GM18870 (cell line): ENCODE data around the gene MAPT.
"Not testable (repeated sequence)": the region's sequence is repeated elsewhere in the genome, so short reads cannot be mapped to it uniquely, and the experiment has no call there.

ENCODE experiments used
- ATAC-seq: cut with Tn5 transposase; IDR thresholded peaks from one replicate; pipeline ENCODE4 v1.9.1; 2021; ENCODE audit warnings: moderate library complexity; ENCODE audit not compliant: unreplicated experiment

MAPT gene

DNA sequence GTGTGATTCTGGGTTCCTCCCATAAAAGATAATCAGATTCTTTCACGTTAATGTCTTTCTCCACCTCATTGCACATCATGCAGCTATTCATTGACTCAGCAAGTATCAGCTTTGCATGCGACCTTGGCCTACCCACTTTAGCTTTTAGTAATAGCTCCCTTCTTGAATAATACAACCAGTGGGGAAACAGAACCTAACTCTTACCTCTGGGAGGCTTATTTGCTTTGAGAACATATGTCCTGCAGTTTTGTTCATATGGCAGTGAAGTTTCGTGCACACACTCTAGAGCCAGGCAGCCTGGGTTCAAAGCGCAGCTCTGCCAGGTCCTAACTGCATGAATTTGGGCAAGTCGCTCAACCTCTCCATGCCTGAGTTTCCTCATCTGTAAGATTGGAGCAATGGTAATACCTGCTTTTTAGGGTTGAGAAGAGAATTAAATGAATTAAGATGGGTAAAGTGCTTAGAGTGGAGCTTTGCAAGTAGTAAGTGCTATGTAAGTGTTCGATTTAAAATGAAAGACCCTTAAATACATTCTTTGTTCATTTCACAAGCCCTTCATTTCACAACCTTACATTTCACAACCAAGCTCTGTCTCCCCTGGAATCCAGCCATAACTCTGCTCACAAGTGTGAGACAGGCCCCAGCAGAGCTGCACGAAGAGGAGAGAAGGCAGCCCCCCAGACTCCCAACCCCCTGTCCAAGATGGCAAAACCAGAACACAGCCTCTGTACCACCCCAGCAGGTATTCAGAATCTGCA lies 29.3 kb downstream of the MAPT start:
- no peak for ATAC-seq

DNA sequence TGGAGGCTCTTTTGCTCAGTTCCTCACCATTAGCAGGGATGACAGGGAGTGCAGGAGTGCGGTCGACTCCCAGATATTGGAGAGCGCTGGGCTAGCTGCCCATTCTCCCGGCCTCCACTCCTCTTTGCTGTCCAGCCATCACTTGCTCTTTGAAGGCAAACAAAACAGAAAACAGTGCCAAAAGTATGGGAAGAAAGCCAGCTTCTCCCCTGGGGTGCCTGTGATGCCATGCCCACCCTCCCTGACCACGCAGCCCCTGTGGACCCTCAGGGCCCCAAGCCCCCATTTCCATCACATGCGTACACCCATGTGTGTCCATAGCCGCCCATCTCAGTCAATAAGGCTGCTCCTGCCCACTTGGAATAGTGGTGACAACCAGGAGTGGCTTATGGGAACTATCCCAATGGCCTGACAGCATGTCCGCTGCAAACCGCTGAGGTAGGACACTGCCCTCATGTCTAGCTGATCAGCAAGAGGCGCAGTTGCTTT lies 30.0 kb downstream of the MAPT start:
- ATAC-seq: no peak

GRCh38 chr17:45925311-45925710 lies 31.0 kb downstream of the MAPT start:
- ATAC-seq: no peak

DNA sequence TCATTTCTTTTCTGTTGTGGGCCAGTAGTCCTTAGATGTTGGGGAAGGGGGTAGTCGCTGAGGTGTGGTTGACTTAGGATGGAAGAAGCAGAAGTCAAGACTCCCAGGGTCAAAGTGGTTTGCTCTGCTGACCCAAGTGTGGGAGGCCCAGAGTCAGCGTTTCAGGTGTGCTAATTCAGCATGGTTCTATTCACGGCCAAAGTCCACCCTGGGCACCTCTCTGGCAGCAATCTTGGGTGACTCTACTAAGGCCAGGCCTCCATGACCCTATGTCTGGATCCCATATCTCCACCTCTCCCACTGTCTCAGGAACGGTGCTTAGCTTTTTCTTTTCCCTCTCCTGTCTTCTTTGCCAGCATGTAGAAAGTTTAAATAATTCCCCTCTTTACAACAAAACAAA lies 32.9 kb downstream of the MAPT start:
- ATAC-seq: no peak

GRCh38 chr17:45929344-45929743 lies 35.0 kb downstream of the MAPT start:
- ATAC-seq: no peak

GRCh38 chr17:45930420-45930951 lies 36.1 kb downstream of the MAPT start:
- ATAC-seq: no peak

DNA sequence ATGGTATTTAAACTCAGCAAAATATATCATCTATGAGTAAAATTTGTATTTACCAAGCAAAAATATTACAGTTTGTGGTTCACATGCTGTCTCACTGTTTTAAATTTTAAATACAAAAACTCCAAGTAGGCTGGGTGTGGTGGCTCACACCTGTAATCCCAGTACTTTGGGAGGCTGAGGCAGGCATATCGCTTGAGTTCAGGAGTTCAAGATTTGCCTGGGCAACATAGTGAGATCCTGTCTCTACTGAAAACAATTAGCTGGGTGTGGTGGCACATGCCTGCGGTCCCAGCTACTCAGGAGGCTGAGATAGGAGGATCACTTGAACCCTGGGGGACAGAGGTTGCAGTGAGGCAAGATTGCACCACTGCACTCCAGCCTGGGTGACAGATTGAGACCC lies 37.3 kb downstream of the MAPT start:
- no peak for ATAC-seq

DNA sequence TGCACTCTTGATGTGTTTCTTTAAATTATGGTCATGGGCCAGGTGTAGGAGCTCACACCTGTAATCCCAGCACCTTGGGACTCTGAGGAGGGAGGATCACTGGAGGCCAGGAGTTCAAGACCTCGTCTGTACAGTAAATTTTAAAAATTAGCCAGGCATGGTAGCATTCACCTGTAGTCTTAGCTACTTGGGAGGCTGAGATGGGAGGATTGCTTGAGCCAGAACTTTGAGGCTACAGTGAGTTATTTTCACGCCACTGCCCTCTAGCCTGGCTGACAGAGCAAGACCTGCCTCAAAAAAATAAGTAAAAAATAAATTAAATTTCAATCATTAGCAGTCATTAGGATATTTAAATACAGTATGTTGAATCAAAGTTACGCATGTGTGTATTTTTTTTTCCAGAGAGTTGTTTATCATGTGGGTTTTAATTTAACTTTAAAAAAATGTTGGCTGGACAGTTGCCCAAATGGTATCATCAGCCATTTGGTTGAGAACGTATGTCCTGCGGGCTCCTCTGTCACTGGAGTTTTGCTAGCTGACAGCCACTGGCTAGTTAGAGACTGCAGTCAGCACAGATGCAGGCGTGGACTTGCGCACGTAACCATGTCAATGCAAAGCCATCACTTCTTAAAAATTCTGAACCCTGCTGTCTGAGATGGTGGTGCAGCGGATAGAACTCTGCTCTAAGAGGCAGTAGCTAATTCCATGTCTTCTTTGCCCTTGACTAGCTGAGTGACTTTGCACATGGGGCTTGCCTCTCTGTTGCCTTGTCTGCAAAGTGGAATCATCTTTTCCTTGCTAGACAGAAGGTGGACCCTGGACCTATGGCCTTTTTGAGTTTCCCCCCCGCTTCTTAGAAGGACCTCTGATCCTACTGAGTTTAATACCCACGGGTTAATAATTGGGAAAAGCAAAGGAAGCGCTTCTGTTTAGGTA lies 40.0 kb downstream of the MAPT start:
- no peak for ATAC-seq

GRCh38 chr17:45935197-45935709 lies 40.9 kb downstream of the MAPT start:
- no peak for ATAC-seq

DNA sequence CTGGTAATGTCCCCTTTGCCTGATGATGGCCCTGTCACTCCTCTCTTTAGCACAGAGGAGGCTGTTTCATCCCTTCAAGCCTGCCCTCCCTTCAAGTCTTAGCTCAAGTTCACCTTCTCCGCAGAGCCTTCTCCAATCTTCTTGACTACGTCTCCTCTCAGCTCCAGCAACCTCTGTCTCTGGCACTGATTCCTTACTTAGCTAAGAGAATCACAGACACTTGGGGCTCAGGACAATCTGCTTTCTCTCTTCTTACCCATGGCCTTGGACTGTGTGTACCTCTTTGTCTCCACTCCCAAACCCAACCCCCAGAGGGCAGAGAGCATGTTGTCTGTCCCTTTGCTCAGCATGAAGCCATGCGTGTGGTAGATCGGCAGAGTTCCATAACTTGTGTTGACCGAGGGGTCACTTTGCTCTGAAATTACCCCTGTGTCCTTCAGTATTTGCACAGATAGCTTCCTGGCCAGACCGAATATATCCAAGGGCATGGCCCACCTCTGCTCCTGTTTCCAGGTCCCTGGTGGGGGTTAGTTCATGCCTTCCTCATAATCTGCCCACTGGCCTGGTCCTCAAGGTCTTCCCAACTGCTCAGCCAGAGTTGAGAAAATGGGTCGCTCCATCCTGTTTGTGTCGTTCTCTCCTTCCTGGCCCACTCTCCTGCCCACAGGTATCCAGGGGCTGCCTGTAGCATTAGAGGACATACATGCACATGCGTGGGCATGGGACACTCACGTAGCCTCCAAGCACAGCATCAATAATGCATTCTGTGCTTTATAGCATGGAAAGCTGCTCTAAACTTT lies 41.6 kb downstream of the MAPT start:
- ATAC-seq: no peak

DNA sequence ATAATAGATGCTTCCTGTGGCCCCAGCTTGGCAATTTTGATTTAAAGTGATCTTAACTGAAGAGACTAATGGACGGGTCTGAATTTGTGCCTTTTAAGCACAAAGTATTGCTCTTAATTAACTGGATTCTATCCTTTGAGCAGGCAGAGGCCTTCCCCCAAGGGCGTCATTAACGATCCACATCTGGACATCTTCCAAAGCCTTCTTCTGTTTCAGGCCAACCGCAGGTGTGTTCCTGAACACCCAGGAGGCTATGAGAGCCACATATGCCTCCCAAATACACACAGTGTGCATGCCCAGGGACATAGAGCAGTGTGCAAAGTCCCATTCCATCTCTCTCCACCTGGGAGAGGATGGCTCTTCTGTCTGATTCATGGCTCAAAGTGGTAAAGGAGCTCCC lies 42.3 kb downstream of the MAPT start:
- no peak for ATAC-seq

DNA sequence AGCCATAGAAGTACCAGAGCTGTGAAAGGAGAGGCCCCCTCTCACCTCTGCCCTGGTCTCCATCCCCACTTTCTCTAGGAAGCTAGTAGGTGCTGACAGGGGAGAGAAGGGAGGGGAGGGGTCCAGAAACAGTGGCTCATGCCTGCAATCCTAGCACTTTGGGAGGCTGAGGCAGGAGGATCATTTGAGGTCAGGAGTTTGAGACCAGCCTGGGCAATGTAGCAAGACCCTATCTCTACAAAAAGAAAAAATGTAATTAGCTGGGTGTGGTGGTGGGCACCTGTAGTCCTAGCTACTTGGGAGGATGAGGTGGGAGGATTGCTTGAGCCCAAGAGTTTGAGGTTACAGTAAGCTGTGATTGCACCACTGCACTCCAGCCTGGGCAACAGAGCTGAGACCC lies 42.8 kb downstream of the MAPT start:
- ATAC-seq: not testable (repeated sequence)

DNA sequence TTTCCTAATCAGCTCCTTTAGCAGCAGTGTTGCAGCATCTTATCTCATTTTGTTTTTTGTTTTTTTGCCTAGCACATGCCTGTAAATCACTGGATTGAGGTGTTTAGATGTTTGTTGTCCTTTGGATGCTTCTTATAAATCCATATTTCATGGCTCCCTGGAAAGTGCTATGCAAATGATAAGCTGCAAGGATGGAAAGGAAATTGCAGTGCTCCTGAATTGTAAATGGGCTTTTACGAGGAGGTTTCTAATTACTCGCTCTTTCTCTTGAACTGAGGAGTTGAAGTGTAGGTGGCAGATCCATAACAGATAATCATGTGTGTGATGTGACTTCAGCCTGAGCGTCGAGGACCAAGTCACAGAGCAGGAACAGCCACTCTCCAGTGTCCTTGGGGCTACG lies 45.0 kb downstream of the MAPT start:
- ATAC-seq: no peak

GRCh38 chr17:45940293-45940692 lies 45.9 kb downstream of the MAPT start:
- ATAC-seq: no peak

DNA sequence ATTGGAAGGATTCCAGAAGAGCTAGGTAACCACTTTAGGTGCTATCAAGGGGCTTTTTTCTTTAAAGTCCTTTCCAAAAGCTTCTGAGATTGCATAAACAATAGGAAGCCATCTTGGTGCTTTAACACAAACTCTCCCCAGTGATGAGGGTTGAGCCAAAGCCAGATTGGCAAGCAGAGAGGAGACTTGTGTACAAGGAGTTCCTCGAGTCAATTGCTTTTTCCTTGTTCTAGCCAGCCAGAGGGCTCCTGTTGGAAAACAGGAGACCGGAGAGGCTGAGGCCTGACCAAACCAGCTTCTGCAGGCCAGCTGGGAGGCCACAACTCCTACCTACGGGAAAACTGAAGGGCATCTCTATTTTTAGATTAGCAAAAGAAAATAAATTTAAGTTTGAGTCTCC lies 46.5 kb downstream of the MAPT start:
- ATAC-seq: no peak

- ATAC-seq: no peak
Measured at GRCh38 chr17:45941395-45941794, 47.0 kb downstream of the MAPT start.

GRCh38 chr17:45942284-45942683 lies 47.9 kb downstream of the MAPT start:
- ATAC-seq: no peak

- no peak for ATAC-seq
Measured at GRCh38 chr17:45946841-45947256, 52.5 kb downstream of the MAPT start.

- ATAC-seq: no peak
Measured at GRCh38 chr17:45948498-45948880, 54.1 kb downstream of the MAPT start.

- no peak for ATAC-seq
Measured at GRCh38 chr17:45948881-45949624, 54.7 kb downstream of the MAPT start.
